GM23338 (cell line): ENCODE data around the gene ADSL. TPM values are rescaled to one million over a fixed set of nuclear protein-coding genes. Genes with fewer than 3 reads are reported as not detected.

Experiments
- ATAC-seq: fragments of 200-7000 bp; cut with Tn5 transposase; 3 replicates; pipeline ENCODE4 v1.9.1; 2020
- DNase-seq: peaks from one replicate; pipeline ENCODE4 v3.0.0-alpha.2; 2015; ENCODE audit warnings: low spot score
- H2AFZ ChIP-seq: fragments of 200-600 bp; sonication (generic); 2 replicates; pipeline ENCODE4 v1.8.0; 2016; ENCODE audit warnings: antibody characterized with exemption, mild to moderate bottlenecking, moderate library complexity
- H3F3A ChIP-seq: fragments of 200-600 bp; sonication (generic); replicated peaks from 2 replicates; pipeline ENCODE4 v1.8.0; 2017; ENCODE audit warnings: antibody characterized with exemption, mixed run types, low read depth
- H3K27ac ChIP-seq: fragments of 200-600 bp; sonication (generic); 2 replicates; pipeline ENCODE4 v1.6.1; 2016; ENCODE audit warnings: low read depth
- H3K27me3 ChIP-seq: fragments of 200-600 bp; sonication (generic); 2 replicates; pipeline ENCODE4 v1.8.0; 2016; ENCODE audit warnings: mild to moderate bottlenecking, mixed run types, moderate library complexity; ENCODE audit not compliant: insufficient read depth
- H3K36me3 ChIP-seq: fragments of 200-600 bp; sonication (generic); 2 replicates; pipeline ENCODE4 v1.8.0; 2016; ENCODE audit warnings: mild to moderate bottlenecking; ENCODE audit not compliant: insufficient read depth
- H3K4me1 ChIP-seq: fragments of 200-600 bp; sonication (generic); 2 replicates; pipeline ENCODE4 v1.8.0; 2016; ENCODE audit warnings: mild to moderate bottlenecking, moderate library complexity; ENCODE audit not compliant: insufficient read depth
- H3K4me2 ChIP-seq: fragments of 200-600 bp; sonication (generic); 2 replicates; pipeline ENCODE4 v1.7.1; 2017; ENCODE audit warnings: mixed run types
- H3K4me3 ChIP-seq: fragments of 200-600 bp; sonication (generic); 2 replicates; pipeline ENCODE4 v1.6.1; 2016; ENCODE audit warnings: mixed run types
- H3K79me2 ChIP-seq: fragments of 200-600 bp; sonication (generic); replicated peaks from 2 replicates; pipeline ENCODE4 v1.8.0; 2017; ENCODE audit warnings: mild to moderate bottlenecking; ENCODE audit not compliant: insufficient read depth
- H3K9me2 ChIP-seq: fragments of 200-600 bp; sonication (generic); 2 replicates; pipeline ENCODE4 v1.8.0; 2017; ENCODE audit not compliant: insufficient read depth
- H4K20me1 ChIP-seq: fragments of 200-600 bp; sonication (generic); replicated peaks from 2 replicates; pipeline ENCODE4 v1.8.0; 2017; ENCODE audit warnings: mild to moderate bottlenecking; ENCODE audit not compliant: insufficient read depth
- H3K27ac Mint-ChIP-seq: 2 replicates; pipeline ENCODE4 v1.8.0; 2020; ENCODE audit warnings: inconsistent platforms, mild to moderate bottlenecking, moderate library complexity, mixed read lengths
- H3K27me3 Mint-ChIP-seq: 3 replicates; pipeline ENCODE4 v1.8.0; 2022; ENCODE audit warnings: low read depth, mild to moderate bottlenecking, moderate library complexity, mixed read lengths, inconsistent platforms; ENCODE audit not compliant: insufficient read depth, poor library complexity
- H3K36me3 Mint-ChIP-seq: 3 replicates; pipeline ENCODE4 v1.8.0; 2021; ENCODE audit warnings: low read depth, mild to moderate bottlenecking, inconsistent platforms, moderate library complexity, mixed read lengths
- H3K4me1 Mint-ChIP-seq: 3 replicates; pipeline ENCODE4 v1.8.0; 2020; ENCODE audit warnings: mild to moderate bottlenecking, inconsistent platforms, mixed read lengths
- H3K4me3 Mint-ChIP-seq: 3 replicates; pipeline ENCODE4 v1.8.0; 2021; ENCODE audit warnings: moderate library complexity, mild to moderate bottlenecking, inconsistent platforms, mixed read lengths
- H3K9me3 Mint-ChIP-seq: 3 replicates; pipeline ENCODE4 v1.8.0; 2020; ENCODE audit warnings: moderate library complexity, mild to moderate bottlenecking, inconsistent platforms, mixed read lengths
- CREB1 ChIP-seq: fragments of 250-450 bp; sonication (Bioruptor Pico); IDR thresholded peaks from 2 replicates; pipeline ENCODE4 v1.5.0; 2020; ENCODE audit warnings: low read depth, mild to moderate bottlenecking, moderate library complexity
- NANOG ChIP-seq: IDR thresholded peaks from 2 replicates; pipeline ENCODE4 v1.6.1; 2016; ENCODE audit warnings: antibody characterized with exemption, borderline replicate concordance
- POLR2AphosphoS5 ChIP-seq: IDR thresholded peaks from 2 replicates; pipeline ENCODE4 v1.6.1; 2016; ENCODE audit warnings: antibody characterized with exemption, low read depth
- ZNF114 ChIP-seq: fragments of 250-450 bp; sonication (Bioruptor Pico); IDR thresholded peaks from 2 replicates; pipeline ENCODE4 v1.5.0; 2020; ENCODE audit warnings: mild to moderate bottlenecking, moderate library complexity
- polyA plus RNA-seq: library from polyadenylated mRNA; unstranded; fragments of >200 nt; fragmentation: Nextera tagmentation; extraction: Ambion mirVana; gene quantifications from 2 replicates; pipeline ENCODE4 v1.2.1, GENCODE V29; 2016
- total RNA-seq: library from RNA; depleted of rRNA; stranded (reverse); fragments of >200 nt; shearing (Covaris generic); gene quantifications from 2 replicates; pipeline ENCODE4 v1.2.3, GENCODE V29; 2014
- TF ChIP-seq, protein P1 (sequence below): IDR thresholded peaks from one replicate; pipeline ENCODE4 v1.6.1; 2018; ENCODE audit warnings: antibody characterized with exemption; ENCODE audit not compliant: unreplicated experiment
- TF ChIP-seq, protein P2 (sequence below): IDR thresholded peaks from 2 replicates; pipeline ENCODE4 v1.6.1; 2016; ENCODE audit warnings: antibody characterized with exemption
- TF ChIP-seq, protein P3 (sequence below), 2 experiments: fragments of 200-600 bp in 1 of 2; sonication (generic) in 1 of 2; conservative IDR thresholded peaks; 2 replicates each; pipeline versions ENCODE4 v1.5.1 to v1.6.1; 2016 to 2017; ENCODE audit warnings: antibody characterized with exemption in 2 of 2, low read depth in 2 of 2, mild to moderate bottlenecking in 2 of 2, moderate library complexity in 1 of 2

The ADSL gene
- total and polyA plus RNA-seq, 2 experiments from 2014 or later = 120 to 232 TPM

DNA sequence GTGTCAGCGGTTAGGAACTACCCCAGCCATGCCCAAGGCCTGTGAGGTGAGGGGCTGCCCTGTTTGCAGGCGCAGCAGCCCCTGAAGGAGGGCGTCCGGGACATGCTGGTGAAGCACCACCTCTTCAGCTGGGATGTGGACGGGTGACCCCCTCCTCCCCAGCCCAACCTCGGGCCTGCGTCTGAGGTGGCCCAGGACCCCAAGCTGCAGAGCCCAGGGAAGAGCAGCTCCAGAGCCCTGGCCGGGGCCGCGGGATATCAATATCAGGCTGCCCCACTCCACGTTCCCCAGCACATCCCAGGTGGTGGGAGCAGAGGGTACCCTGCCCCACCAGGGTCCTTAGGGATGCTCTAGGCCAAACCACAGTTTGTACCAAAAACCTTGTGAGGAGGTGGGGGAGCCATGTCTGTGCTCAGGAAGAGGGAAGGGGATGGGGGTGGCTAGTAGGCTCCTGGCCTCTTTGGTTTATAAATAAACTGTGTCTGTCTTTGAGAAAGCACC is 63.4 kb downstream of the ADSL start:
- H3K27me3 ChIP-seq = no peaks in the 10 kb centered on the region
- no peak for DNase-seq
- H3K27ac ChIP-seq = no peak overlapping the region
- peaks cover 6% of the 10 kb centered on the region for H3K27me3 Mint-ChIP-seq
- H4K20me1 ChIP-seq = no peaks in the 10 kb centered on the region
- H3K4me1 ChIP-seq = no peaks in the 10 kb centered on the region
- H3K4me2 ChIP-seq = no peak overlapping the region
- no peaks in the 10 kb centered on the region for H3K79me2 ChIP-seq
- H3K4me3 Mint-ChIP-seq = no peak overlapping the region
- no peak overlapping the region for H3K27ac Mint-ChIP-seq
- H3K9me3 Mint-ChIP-seq = peaks cover 2% of the 10 kb centered on the region; the same call in 2 of the 3 replicates
- H3K36me3 ChIP-seq = peaks cover 7% of the 10 kb centered on the region; the same call in 1 of the 2 replicates
- no peak for TF ChIP-seq NANOG
- TF ChIP-seq, protein P1, sequence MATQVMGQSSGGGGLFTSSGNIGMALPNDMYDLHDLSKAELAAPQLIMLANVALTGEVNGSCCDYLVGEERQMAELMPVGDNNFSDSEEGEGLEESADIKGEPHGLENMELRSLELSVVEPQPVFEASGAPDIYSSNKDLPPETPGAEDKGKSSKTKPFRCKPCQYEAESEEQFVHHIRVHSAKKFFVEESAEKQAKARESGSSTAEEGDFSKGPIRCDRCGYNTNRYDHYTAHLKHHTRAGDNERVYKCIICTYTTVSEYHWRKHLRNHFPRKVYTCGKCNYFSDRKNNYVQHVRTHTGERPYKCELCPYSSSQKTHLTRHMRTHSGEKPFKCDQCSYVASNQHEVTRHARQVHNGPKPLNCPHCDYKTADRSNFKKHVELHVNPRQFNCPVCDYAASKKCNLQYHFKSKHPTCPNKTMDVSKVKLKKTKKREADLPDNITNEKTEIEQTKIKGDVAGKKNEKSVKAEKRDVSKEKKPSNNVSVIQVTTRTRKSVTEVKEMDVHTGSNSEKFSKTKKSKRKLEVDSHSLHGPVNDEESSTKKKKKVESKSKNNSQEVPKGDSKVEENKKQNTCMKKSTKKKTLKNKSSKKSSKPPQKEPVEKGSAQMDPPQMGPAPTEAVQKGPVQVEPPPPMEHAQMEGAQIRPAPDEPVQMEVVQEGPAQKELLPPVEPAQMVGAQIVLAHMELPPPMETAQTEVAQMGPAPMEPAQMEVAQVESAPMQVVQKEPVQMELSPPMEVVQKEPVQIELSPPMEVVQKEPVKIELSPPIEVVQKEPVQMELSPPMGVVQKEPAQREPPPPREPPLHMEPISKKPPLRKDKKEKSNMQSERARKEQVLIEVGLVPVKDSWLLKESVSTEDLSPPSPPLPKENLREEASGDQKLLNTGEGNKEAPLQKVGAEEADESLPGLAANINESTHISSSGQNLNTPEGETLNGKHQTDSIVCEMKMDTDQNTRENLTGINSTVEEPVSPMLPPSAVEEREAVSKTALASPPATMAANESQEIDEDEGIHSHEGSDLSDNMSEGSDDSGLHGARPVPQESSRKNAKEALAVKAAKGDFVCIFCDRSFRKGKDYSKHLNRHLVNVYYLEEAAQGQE = no peak
- TF ChIP-seq, protein P2, sequence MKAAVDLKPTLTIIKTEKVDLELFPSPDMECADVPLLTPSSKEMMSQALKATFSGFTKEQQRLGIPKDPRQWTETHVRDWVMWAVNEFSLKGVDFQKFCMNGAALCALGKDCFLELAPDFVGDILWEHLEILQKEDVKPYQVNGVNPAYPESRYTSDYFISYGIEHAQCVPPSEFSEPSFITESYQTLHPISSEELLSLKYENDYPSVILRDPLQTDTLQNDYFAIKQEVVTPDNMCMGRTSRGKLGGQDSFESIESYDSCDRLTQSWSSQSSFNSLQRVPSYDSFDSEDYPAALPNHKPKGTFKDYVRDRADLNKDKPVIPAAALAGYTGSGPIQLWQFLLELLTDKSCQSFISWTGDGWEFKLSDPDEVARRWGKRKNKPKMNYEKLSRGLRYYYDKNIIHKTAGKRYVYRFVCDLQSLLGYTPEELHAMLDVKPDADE = no peak
- no peak for TF ChIP-seq ZNF114 (CRISPR knock-in tag)
- TF ChIP-seq, protein P3, sequence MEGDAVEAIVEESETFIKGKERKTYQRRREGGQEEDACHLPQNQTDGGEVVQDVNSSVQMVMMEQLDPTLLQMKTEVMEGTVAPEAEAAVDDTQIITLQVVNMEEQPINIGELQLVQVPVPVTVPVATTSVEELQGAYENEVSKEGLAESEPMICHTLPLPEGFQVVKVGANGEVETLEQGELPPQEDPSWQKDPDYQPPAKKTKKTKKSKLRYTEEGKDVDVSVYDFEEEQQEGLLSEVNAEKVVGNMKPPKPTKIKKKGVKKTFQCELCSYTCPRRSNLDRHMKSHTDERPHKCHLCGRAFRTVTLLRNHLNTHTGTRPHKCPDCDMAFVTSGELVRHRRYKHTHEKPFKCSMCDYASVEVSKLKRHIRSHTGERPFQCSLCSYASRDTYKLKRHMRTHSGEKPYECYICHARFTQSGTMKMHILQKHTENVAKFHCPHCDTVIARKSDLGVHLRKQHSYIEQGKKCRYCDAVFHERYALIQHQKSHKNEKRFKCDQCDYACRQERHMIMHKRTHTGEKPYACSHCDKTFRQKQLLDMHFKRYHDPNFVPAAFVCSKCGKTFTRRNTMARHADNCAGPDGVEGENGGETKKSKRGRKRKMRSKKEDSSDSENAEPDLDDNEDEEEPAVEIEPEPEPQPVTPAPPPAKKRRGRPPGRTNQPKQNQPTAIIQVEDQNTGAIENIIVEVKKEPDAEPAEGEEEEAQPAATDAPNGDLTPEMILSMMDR (conservative IDR thresholded peaks at IDR 0.05; ENCODE audit: low read depth in 2 of 2) = no peak
- TF ChIP-seq POLR2AphosphoS5 = no peak
- no peak for TF ChIP-seq CREB1 (CRISPR knock-in tag)
- ATAC-seq = no peak
- H3F3A ChIP-seq = no peaks in the 10 kb centered on the region
- H3K36me3 Mint-ChIP-seq = peaks cover 15% of the 10 kb centered on the region
- H3K4me1 Mint-ChIP-seq = no peaks in the 10 kb centered on the region
- no peak overlapping the region for H2AFZ ChIP-seq
- H3K9me2 ChIP-seq = no peaks in the 10 kb centered on the region
- no peak overlapping the region for H3K4me3 ChIP-seq

DNA sequence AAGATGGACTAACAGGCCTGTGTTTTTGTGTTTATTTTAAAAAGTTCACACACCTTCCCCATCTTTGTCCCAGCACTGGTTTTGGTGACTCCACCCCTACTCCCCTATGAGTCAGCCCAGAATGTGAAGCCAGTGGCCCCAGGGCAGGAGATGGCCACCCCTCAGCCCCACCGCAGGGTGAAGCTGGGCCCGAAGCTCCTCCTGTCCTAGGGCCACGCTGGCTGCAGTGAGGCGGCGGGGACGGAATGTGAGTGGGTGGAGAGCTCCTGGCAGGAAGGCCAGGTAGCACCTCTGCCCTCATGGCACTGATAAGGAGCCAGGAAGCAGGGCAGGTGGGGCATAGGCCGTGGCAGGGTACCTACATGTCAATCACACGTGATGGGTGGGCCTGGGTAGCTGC is 64.0 kb downstream of the ADSL start:
- H4K20me1 ChIP-seq = no peaks in the 10 kb centered on the region
- H3K4me3 ChIP-seq = no peak overlapping the region
- Mint-ChIP-seq H3K36me3 (peaks cover 15% of the 10 kb centered on the region), H3K27ac (no peak overlapping the region), H3K9me3 (peaks cover 2% of the 10 kb centered on the region; the same call in 2 of the 3 replicates), H3K4me1 (no peaks in the 10 kb centered on the region), H3K4me3 (no peak overlapping the region), H3K27me3 (peaks cover 6% of the 10 kb centered on the region)
- H3K27ac ChIP-seq = no peak overlapping the region
- peaks cover 7% of the 10 kb centered on the region; the same call in 1 of the 2 replicates for H3K36me3 ChIP-seq
- no peak overlapping the region for H2AFZ ChIP-seq
- DNase-seq (no peak), ATAC-seq (no peak)
- no peaks in the 10 kb centered on the region for H3K4me1 ChIP-seq
- H3F3A ChIP-seq = no peaks in the 10 kb centered on the region
- H3K4me2 ChIP-seq = no peak overlapping the region
- TF ChIP-seq, protein P1 = no peak
- 0 out of 2 replicates have a peak, but pooled peaks have one; percentile 20 for TF ChIP-seq POLR2AphosphoS5
- TF ChIP-seq, protein P2 = no peak
- no peaks in the 10 kb centered on the region for H3K27me3 ChIP-seq
- no peaks in the 10 kb centered on the region for H3K9me2 ChIP-seq
- H3K79me2 ChIP-seq = no peaks in the 10 kb centered on the region
